PC-9 (cell line): ENCODE measurements around the gene LRSAM1.

Experiments used
- EZH2 ChIP-seq: fragments of 200-600 bp; sonication (generic); IDR thresholded peaks from 2 replicates; pipeline ENCODE4 v1.8.0; 2017; ENCODE audit warnings: antibody characterized with exemption, low read depth
- TF ChIP-seq, protein P1 (sequence below): fragments of 200-600 bp; sonication (generic); conservative IDR thresholded peaks from 2 replicates; pipeline ENCODE4 v1.6.1; 2017; ENCODE audit warnings: mixed run types, antibody characterized with exemption, mild to moderate bottlenecking, moderate library complexity

DNA sequence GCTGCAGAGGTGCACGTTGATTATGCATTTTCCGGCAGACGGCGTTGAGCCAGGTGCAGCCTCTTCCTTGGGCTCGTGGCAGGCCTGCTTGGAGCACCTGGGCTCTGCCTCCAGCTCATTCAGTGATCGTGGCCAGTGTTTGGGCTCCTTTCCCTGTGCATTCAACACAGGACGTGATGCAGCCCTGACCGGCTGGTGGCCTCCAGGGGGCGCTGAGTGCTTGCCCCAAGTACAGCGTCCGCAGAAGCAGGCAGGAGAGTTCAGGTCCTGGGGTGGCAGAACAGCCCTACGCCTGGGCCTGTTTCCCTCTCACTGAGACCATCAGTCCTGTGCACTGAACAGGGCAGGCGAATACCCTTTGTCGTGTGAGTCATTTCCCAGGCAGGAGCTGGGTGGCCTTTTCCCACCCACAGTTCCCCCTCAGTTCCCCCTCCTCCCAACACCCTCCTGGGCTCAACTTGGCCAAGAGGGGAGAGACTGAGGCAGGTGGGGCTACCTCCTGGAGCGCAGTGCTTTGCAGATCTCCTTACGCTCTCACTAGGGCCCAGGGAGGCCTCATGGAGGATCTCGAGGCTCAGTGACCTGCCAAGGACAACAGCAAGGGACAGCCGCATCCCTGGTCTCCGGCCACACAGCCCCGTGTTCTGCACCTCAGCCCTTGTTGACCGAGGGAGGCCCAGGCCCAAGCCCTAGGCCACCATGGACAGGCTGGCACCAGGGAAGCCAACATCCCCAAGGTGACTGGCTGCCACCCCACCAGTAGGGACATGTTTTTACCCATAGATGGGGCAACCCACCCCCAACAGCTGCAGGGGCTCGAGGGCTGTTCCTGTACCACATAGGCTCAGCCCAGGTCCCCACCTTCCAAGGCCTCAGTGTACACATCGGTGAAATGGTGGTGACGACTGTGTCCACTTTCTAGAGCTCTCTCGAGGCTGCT lies 52.9 kb downstream of the LRSAM1 start:
- TF ChIP-seq, protein P1, sequence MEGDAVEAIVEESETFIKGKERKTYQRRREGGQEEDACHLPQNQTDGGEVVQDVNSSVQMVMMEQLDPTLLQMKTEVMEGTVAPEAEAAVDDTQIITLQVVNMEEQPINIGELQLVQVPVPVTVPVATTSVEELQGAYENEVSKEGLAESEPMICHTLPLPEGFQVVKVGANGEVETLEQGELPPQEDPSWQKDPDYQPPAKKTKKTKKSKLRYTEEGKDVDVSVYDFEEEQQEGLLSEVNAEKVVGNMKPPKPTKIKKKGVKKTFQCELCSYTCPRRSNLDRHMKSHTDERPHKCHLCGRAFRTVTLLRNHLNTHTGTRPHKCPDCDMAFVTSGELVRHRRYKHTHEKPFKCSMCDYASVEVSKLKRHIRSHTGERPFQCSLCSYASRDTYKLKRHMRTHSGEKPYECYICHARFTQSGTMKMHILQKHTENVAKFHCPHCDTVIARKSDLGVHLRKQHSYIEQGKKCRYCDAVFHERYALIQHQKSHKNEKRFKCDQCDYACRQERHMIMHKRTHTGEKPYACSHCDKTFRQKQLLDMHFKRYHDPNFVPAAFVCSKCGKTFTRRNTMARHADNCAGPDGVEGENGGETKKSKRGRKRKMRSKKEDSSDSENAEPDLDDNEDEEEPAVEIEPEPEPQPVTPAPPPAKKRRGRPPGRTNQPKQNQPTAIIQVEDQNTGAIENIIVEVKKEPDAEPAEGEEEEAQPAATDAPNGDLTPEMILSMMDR, result peak; percentile 85
- no peak for TF ChIP-seq EZH2
